ENCODE measurements around the gene CMPK2.

CMPK2 gene

DNA sequence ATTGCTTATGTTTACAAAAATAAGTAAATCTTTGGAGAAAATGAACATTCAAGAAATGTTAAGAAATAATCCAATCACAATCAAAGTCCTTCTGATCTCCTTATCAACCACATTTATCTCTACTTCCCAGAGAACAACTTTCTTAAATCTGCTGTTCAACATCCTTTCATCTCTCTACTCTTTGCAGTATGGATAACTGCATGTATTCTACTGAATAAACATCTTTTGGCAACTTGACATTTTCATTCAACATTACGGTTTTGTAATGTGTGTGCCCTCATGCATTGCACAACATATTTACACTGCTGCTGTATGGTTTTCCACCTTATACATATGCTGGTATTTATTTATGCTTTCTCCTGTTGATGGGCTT is 9.2 kb downstream of the CMPK2 start:
- FAIRE-seq (no peak), DNase-seq (ENCODE audit: insufficient read length) (no peak)
- TF ChIP-seq POLR2AphosphoS5 (IDR thresholded peaks at IDR 0.05; ENCODE audit: low read depth, low read length) (no peak), POLR2A (IDR thresholded peaks at IDR 0.05; ENCODE audit: low read depth, low read length) (no peak), TAF1 (IDR thresholded peaks at IDR 0.05; ENCODE audit: borderline replicate concordance, low read depth, low read length) (no peak)

DNA sequence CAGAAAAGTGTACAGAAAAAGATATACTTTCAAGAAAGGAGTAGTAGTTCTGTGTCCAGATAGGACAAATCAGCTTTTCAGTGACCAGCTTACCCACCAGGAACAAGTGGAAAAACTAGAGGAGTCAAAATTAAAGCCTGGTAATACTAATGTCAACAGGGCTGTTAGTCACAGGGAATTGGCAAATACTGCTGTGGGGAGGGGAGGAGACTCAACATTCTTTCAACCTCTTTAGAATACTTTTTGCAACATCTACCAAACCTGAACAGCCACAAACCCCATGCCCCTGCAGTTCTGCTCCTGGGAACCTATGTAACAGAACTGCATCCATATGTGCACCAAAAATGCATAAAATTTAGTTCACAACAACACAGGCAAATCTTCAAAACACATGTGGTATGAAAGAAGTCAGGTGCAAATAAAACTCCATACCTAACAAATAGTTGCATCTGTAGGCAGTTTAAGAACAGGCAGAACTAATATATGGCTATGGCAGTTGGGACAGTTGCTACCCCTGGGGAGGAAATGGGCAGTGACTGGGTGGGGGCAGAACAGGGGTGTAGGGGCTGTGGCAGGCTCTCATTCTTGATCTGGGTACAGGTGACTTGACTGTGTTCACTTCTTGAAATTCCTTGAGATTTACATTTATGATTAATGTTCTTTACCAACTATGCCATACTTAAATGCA is 9.7 kb downstream of the CMPK2 start:
- FAIRE-seq (no peak), DNase-seq (ENCODE audit: insufficient read length) (no peak)
- TF ChIP-seq POLR2AphosphoS5 (IDR thresholded peaks at IDR 0.05; ENCODE audit: low read depth, low read length) (no peak), POLR2A (IDR thresholded peaks at IDR 0.05; ENCODE audit: low read depth, low read length) (no peak), TAF1 (IDR thresholded peaks at IDR 0.05; ENCODE audit: borderline replicate concordance, low read depth, low read length) (no peak)

DNA sequence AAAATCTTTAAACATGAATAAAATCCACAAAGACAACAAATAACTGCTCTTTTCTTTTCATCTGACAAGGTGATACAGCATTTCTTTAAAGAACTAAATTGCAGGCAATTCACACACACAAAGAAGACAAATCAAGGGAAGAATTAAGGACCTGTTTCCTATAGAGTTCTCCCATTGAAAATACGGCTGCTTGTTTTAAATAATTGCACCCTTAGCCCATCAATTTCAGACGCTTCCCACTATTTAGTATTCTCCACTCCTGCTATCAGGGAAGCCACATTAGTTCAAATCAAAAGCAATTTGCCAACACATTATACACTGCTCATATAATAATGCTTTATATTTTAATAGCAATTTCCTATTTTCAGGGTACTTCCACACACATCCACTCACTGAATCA is 11.3 kb downstream of the CMPK2 start:
- no peak for FAIRE-seq
- no peak for TF ChIP-seq TAF1 (IDR thresholded peaks at IDR 0.05; ENCODE audit: borderline replicate concordance, low read depth, low read length)
- TF ChIP-seq POLR2AphosphoS5 (IDR thresholded peaks at IDR 0.05; ENCODE audit: low read depth, low read length), result no peak
- TF ChIP-seq POLR2A (IDR thresholded peaks at IDR 0.05; ENCODE audit: low read depth, low read length), result no peak
- DNase-seq (ENCODE audit: insufficient read length), result no peak

- FAIRE-seq, result no peak
- DNase-seq (ENCODE audit: insufficient read length), result no peak
- TF ChIP-seq POLR2A (IDR thresholded peaks at IDR 0.05; ENCODE audit: low read depth, low read length), result no peak
- TF ChIP-seq TAF1 (IDR thresholded peaks at IDR 0.05; ENCODE audit: borderline replicate concordance, low read depth, low read length), result no peak
- TF ChIP-seq POLR2AphosphoS5 (IDR thresholded peaks at IDR 0.05; ENCODE audit: low read depth, low read length), result no peak
Observed at GRCh38 chr2:6852195-6852594, 13.5 kb downstream of the CMPK2 start.

DNA sequence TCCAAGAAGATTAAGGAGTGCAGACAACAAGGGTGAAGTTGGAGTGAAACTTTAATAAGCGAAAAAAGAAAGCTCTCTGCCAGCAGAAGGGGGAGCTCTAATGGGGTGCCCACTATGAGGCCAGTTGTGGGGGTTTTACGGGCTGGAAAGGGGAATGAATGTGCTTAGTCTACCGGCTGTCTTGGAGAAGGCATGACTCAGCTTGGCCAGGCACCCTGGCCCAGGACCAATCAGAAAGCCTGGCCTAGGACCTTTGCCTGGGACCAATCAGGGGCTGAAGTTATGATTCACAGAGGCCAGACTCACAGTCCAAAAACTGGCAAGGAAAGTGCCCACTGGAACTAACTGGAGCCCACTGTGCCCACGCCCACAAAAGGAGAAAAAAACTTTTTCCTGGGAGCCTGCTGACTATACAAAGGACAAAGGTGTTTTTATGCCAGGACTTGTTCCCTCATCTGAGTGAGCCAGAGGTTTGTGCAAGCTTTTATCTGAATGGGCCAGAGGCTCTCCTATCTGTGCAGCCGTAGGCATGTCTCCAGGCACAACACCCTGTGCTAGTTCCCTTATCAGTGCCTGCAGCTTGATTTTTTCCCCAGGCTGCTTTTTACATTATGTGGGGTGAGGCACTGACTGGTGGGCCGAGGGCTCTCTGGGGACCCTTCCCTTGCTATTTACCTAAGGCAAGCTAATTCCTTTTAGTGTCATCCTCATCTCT is 18.6 kb downstream of the CMPK2 start:
- no peak for TF ChIP-seq POLR2A (IDR thresholded peaks at IDR 0.05; ENCODE audit: low read depth, low read length)
- TF ChIP-seq POLR2AphosphoS5 (IDR thresholded peaks at IDR 0.05; ENCODE audit: low read depth, low read length), result no peak
- DNase-seq (ENCODE audit: insufficient read length) (no peak), FAIRE-seq (no peak)

GRCh38 chr2:6846540-6846939 is 19.2 kb downstream of the CMPK2 start:
- FAIRE-seq, result no peak
- no peak for TF ChIP-seq TAF1 (IDR thresholded peaks at IDR 0.05; ENCODE audit: borderline replicate concordance, low read depth, low read length)
- TF ChIP-seq POLR2A (IDR thresholded peaks at IDR 0.05; ENCODE audit: low read depth, low read length), result no peak
- no peak for TF ChIP-seq POLR2AphosphoS5 (IDR thresholded peaks at IDR 0.05; ENCODE audit: low read depth, low read length)
- no peak for DNase-seq (ENCODE audit: insufficient read length)

- FAIRE-seq (no peak), DNase-seq (ENCODE audit: insufficient read length) (no peak)
- TF ChIP-seq POLR2A (IDR thresholded peaks at IDR 0.05; ENCODE audit: low read depth, low read length), result no peak
- TF ChIP-seq TAF1 (IDR thresholded peaks at IDR 0.05; ENCODE audit: borderline replicate concordance, low read depth, low read length), result no peak
- TF ChIP-seq POLR2AphosphoS5 (IDR thresholded peaks at IDR 0.05; ENCODE audit: low read depth, low read length), result no peak
Observed at GRCh38 chr2:6845903-6846302, 19.8 kb downstream of the CMPK2 start.

DNA sequence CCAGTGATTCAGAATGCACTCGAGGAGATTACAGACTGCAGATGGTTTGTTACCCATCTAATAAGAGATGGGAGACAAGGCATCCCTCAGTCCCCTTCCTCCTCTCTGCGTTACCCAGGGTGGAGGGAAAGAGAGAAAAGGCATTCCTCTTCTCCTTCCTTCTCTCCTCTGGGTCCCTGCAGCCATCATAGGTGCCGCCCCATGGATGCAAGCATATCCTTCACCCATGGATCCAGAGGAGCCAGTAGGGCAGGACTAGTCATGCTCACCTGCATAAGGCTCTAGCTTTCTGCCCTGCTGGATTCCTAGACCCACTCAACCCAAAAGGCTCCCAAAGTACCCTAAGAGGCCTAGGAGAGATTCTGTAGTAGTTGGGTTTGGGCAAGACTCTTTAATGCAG is 20.4 kb downstream of the CMPK2 start:
- FAIRE-seq, result no peak

GRCh38 chr2:6841537-6842287 is 24.0 kb downstream of the CMPK2 start:
- TF ChIP-seq TAF1 (IDR thresholded peaks at IDR 0.05; ENCODE audit: borderline replicate concordance, low read depth, low read length) (no peak), POLR2AphosphoS5 (IDR thresholded peaks at IDR 0.05; ENCODE audit: low read depth, low read length) (no peak), POLR2A (IDR thresholded peaks at IDR 0.05; ENCODE audit: low read depth, low read length) (no peak)
- DNase-seq (ENCODE audit: insufficient read length) (no peak), FAIRE-seq (no peak)

More for the DNA sequence above, 20.4 kb downstream of the CMPK2 start:
- no peak for DNase-seq (ENCODE audit: insufficient read length)
- TF ChIP-seq POLR2A (IDR thresholded peaks at IDR 0.05; ENCODE audit: low read depth, low read length), result no peak
- TF ChIP-seq POLR2AphosphoS5 (IDR thresholded peaks at IDR 0.05; ENCODE audit: low read depth, low read length), result no peak
- TF ChIP-seq TAF1 (IDR thresholded peaks at IDR 0.05; ENCODE audit: borderline replicate concordance, low read depth, low read length), result no peak

DNA sequence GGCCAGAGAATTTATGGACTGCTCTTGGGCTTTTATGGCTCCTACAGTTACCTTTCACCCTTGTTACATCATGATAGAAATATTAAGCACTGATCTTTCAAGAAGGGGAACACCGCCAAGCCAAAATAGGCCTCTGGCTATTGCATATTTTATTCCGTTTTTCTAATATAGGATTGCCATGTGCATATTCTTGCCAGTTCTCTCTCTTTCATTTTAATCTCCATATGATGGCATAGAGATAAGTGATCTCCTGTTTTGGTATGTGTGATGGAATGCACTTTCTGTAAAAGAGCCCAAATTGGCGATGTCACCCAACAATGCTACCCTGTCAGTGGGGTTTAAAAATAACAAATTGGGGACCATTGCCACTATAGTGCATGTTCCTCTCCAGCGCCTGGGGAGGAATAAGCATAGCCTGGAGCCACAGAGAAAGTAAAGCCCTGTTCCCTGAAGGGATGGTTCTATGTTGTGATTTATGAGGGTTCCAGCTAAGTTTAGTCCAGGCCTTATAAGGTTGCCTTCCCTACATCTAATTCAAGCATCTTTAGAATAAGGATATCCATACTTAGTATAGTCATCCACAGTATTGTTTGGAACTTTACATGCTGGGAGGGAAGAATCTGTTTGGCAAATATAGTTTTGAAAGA is 26.9 kb downstream of the CMPK2 start:
- FAIRE-seq, result no peak
- DNase-seq (ENCODE audit: insufficient read length), result no peak
- TF ChIP-seq POLR2AphosphoS5 (IDR thresholded peaks at IDR 0.05; ENCODE audit: low read depth, low read length) (no peak), POLR2A (IDR thresholded peaks at IDR 0.05; ENCODE audit: low read depth, low read length) (no peak), TAF1 (IDR thresholded peaks at IDR 0.05; ENCODE audit: borderline replicate concordance, low read depth, low read length) (no peak)

GRCh38 chr2:6835467-6835866 is 30.2 kb downstream of the CMPK2 start:
- no peak for FAIRE-seq
- TF ChIP-seq TAF1 (IDR thresholded peaks at IDR 0.05; ENCODE audit: borderline replicate concordance, low read depth, low read length) (no peak), POLR2A (IDR thresholded peaks at IDR 0.05; ENCODE audit: low read depth, low read length) (no peak), POLR2AphosphoS5 (IDR thresholded peaks at IDR 0.05; ENCODE audit: low read depth, low read length) (no peak)
- no peak for DNase-seq (ENCODE audit: insufficient read length)

Data from GM12892 (cell line).